Measurements from ENCODE around the gene ASIP. TPM values are rescaled to one million over a fixed set of nuclear protein-coding genes. Genes with fewer than 3 reads are reported as not detected.

The ASIP gene
- total and polyA plus RNA-seq, 2 of the 13 experiments (the other 11 are each of a cell fraction or from before 2014, with no cell fraction given): not detected

DNA sequence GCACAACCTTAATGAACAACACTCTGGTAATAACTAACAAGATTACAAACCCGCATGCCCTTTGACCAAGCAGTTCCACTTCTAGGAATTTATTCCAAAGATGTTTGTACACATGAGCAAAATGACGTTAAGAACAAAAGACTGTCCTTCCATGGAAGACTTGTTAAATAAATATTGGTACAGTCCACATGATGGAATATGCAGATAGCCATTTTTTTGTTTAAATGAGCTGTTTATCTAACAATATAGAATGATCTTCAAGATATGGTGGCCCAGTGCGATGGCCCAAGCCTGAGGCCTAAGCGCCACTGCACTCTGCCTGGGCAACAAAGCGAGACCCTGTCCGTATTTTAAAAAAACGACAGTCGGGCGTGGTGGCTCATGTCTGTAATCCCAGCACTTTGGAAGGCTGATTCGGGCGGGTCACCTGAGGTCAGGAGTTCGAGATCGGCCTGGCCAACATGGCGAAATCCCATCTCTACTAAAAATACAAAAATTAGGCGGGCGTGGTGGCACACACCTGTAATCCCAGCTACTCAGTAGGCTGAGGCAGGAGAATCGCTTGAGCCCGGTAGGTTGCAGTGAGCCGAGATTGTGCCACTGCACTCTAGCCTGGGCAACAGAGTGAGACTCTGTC is 69.4 kb downstream of the ASIP start (continued):
- TF ChIP-seq, protein P1, sequence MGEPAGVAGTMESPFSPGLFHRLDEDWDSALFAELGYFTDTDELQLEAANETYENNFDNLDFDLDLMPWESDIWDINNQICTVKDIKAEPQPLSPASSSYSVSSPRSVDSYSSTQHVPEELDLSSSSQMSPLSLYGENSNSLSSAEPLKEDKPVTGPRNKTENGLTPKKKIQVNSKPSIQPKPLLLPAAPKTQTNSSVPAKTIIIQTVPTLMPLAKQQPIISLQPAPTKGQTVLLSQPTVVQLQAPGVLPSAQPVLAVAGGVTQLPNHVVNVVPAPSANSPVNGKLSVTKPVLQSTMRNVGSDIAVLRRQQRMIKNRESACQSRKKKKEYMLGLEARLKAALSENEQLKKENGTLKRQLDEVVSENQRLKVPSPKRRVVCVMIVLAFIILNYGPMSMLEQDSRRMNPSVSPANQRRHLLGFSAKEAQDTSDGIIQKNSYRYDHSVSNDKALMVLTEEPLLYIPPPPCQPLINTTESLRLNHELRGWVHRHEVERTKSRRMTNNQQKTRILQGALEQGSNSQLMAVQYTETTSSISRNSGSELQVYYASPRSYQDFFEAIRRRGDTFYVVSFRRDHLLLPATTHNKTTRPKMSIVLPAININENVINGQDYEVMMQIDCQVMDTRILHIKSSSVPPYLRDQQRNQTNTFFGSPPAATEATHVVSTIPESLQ (CRISPR knock-in tag; conservative IDR thresholded peaks at IDR 0.05): no peak
- TF ChIP-seq ZNF292 (CRISPR knock-in tag; IDR thresholded peaks at IDR 0.05; ENCODE audit: borderline replicate concordance, low read depth) (no peak; the same call in 1 of the 2 replicates), EP300 (IDR thresholded peaks at IDR 0.05; ENCODE audit: low read depth in 2 of 2, low read length in 2 of 2) (peak; percentile 58 to 85; a peak in 3 of 4 replicates), EP300 (CRISPR knock-in tag; IDR thresholded peaks at IDR 0.05; ENCODE audit: borderline replicate concordance) (peak; percentile 81), FOXC1 (CRISPR knock-in tag; IDR thresholded peaks at IDR 0.05; ENCODE audit: borderline replicate concordance) (peak; percentile 24), ZNF557 (CRISPR knock-in tag; IDR thresholded peaks at IDR 0.05) (no peak), USF2 (IDR thresholded peaks at IDR 0.05; ENCODE audit: low read depth, low read length) (no peak), USF2 (CRISPR knock-in tag; IDR thresholded peaks at IDR 0.05; ENCODE audit: borderline replicate concordance) (peak; percentile 9; the same call in 1 of the 2 replicates), CCDC6 (CRISPR knock-in tag; IDR thresholded peaks at IDR 0.05) (peak; percentile 46), XRCC5 (optimal IDR thresholded peaks at IDR 0.05; ENCODE audit: low read length) (no peak), GABPA (IDR thresholded peaks at IDR 0.05; ENCODE audit: low read depth, low read length) (no peak), GABPA (CRISPR knock-in tag; IDR thresholded peaks at IDR 0.05; ENCODE audit: low read depth) (0 out of 2 replicates have a peak, but pooled peaks have one; percentile 26), SALL1 (CRISPR knock-in tag; IDR thresholded peaks at IDR 0.05) (peak; percentile 72), DPF2 (CRISPR knock-in tag; IDR thresholded peaks at IDR 0.05; ENCODE audit: borderline replicate concordance, low read depth) (no peak), MTF2 (CRISPR knock-in tag; IDR thresholded peaks at IDR 0.05; ENCODE audit: borderline replicate concordance) (0 out of 2 replicates have a peak, but pooled peaks have one; percentile 44), RXRA (CRISPR knock-in tag; IDR thresholded peaks at IDR 0.05) (peak; percentile 82), TP53 (CRISPR knock-in tag; conservative IDR thresholded peaks at IDR 0.05) (no peak), KDM2A (CRISPR knock-in tag; IDR thresholded peaks at IDR 0.05; ENCODE audit: borderline replicate concordance, low read depth) (0 out of 2 replicates have a peak, but pooled peaks have one; percentile 7)
- TF ChIP-seq, protein P2, sequence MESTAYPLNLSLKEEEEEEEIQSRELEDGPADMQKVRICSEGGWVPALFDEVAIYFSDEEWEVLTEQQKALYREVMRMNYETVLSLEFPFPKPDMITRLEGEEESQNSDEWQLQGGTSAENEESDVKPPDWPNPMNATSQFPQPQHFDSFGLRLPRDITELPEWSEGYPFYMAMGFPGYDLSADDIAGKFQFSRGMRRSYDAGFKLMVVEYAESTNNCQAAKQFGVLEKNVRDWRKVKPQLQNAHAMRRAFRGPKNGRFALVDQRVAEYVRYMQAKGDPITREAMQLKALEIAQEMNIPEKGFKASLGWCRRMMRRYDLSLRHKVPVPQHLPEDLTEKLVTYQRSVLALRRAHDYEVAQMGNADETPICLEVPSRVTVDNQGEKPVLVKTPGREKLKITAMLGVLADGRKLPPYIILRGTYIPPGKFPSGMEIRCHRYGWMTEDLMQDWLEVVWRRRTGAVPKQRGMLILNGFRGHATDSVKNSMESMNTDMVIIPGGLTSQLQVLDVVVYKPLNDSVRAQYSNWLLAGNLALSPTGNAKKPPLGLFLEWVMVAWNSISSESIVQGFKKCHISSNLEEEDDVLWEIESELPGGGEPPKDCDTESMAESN (CRISPR knock-in tag; conservative IDR thresholded peaks at IDR 0.05): peak; percentile 33; the same call in 1 of the 2 replicates
- TF ChIP-seq, protein P3, sequence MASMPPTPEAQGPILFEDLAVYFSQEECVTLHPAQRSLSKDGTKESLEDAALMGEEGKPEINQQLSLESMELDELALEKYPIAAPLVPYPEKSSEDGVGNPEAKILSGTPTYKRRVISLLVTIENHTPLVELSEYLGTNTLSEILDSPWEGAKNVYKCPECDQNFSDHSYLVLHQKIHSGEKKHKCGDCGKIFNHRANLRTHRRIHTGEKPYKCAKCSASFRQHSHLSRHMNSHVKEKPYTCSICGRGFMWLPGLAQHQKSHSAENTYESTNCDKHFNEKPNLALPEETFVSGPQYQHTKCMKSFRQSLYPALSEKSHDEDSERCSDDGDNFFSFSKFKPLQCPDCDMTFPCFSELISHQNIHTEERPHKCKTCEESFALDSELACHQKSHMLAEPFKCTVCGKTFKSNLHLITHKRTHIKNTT (CRISPR knock-in tag; IDR thresholded peaks at IDR 0.05): 0 out of 2 replicates have a peak, but pooled peaks have one; percentile 63
- TF ChIP-seq, protein P4, sequence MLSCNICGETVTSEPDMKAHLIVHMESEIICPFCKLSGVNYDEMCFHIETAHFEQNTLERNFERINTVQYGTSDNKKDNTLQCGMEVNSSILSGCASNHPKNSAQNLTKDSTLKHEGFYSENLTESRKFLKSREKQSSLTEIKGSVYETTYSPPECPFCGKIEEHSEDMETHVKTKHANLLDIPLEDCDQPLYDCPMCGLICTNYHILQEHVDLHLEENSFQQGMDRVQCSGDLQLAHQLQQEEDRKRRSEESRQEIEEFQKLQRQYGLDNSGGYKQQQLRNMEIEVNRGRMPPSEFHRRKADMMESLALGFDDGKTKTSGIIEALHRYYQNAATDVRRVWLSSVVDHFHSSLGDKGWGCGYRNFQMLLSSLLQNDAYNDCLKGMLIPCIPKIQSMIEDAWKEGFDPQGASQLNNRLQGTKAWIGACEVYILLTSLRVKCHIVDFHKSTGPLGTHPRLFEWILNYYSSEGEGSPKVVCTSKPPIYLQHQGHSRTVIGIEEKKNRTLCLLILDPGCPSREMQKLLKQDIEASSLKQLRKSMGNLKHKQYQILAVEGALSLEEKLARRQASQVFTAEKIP (CRISPR knock-in tag; IDR thresholded peaks at IDR 0.05; ENCODE audit: borderline replicate concordance): no peak

All from HepG2 (cell line).